Activated CD4-positive, CD25-positive, alpha-beta regulatory T cell (primary cell): ENCODE measurements around the gene CXorf58.

ENCODE experiments used
- DNase-seq, 4 experiments: peaks; one replicate each; lab custom pipeline; 2025; lab: John Stamatoyannopoulos, UW

CXorf58 gene

DNA sequence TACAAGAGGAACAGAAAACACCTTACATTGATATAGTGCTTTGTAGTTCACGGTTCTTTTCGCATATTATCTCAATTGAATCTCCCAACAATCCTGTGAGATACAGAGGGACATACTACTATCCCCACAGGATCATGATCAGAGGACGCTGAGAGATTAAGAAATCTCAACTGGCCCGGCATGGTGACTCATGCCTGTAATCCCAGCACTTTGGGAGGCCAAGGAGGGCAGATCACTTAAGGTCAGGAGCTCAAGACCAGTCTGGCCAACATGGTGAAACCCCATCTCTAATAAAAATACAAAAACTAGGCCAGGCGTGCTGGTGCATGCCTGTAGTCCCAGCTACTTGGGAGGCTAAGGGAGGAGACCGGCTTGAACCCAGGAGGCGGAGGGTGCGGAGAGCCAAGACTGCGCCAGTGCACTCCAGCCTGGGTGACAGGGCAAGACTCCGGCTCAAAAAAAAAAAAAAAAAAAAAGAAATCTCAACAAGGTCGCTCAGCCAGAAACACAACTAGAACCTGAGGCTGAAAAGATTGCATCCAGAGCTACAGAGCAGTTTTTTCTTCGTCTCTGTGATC lies 7.5 kb upstream of the CXorf58 start:
- no peak for DNase-seq

DNA sequence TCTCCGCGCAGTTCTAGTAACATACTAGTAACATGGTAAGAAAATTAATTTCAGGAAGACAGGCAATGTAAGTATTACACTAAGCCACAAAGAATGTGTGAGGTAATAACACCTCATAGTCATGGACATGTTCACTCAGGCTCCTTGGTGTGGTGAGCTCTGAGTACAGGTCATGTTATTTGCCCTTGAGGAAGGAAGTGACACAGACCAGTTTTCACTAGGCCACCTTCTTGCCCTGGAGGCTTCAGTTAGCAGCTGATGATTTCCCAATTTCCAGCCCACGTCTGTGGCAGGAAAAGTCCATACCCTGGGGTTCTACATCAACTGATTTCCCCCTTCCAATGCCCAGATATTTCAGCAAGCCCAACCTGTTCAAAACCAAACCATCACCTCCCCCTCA lies 6.7 kb upstream of the CXorf58 start:
- no peak for DNase-seq

DNA sequence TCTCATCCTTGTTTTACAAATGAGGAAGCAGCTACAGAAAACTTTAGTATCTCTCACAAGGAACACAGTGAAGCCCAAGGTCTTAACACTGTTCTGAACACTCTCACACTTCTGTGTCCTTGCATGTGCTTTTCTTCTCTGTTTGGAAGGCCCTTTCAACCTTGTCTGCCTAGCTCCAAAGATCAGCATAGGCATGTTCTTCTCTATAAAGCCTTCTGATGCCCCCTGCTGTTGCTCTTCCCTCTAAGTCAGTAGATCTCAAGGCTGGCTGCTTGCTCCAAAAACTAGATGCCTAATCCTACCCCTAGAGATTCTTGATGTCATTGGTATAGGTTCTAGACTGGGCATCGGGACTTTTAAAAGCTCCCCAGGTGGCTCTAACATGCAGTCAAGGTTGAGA lies 6.0 kb upstream of the CXorf58 start:
- DNase-seq, result peak in 1 of 4 experiments; percentile 14

- no peak for DNase-seq
These were observed 5.4 kb upstream of the CXorf58 start for GRCh38 chrX:23902419-23902818.

GRCh38 chrX:23904096-23904495 lies 3.7 kb upstream of the CXorf58 start:
- DNase-seq, result no peak

- DNase-seq, result no peak
These were observed 702 bp upstream of the CXorf58 start for GRCh38 chrX:23907111-23907497.

DNA sequence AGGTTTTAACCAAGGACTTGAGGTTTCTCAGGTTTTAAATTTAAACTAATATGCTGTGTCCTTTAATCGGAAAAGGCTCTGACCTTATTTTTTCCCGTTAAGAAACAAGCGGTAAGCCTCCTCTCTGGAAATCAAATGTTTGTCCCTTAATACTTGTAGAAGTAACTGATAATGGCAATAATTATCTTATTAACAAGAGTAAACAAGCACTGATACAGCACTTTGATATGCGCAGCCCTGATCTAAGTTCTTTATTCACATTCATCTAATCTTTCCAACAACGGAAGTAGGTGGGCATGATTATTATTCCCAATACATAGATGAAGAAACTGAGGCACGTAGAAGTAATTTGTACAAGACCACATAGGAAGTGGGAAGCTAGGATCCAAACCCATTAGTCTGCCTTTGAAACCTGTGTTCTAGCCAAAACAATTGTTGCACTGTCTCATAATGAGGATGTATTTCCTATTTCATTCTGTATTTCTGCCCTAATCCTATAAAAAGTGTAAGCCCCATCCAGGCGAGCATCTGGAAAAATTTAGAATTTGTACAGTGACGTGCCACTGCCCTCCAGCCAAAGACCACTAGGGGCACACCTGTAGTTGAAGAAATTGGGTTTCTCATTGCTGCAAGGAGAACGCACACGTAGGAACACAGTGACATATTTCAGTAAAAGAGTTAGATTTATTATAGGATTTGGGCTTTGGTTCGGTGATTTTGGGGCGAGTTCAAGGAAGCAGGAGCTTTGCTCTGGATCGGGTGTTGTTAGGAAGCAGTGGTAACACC lies 606 bp downstream of the CXorf58 start:
- no peak for DNase-seq

GRCh38 chrX:23911126-23911835 lies 3.5 kb downstream of the CXorf58 start:
- no peak for DNase-seq

DNA sequence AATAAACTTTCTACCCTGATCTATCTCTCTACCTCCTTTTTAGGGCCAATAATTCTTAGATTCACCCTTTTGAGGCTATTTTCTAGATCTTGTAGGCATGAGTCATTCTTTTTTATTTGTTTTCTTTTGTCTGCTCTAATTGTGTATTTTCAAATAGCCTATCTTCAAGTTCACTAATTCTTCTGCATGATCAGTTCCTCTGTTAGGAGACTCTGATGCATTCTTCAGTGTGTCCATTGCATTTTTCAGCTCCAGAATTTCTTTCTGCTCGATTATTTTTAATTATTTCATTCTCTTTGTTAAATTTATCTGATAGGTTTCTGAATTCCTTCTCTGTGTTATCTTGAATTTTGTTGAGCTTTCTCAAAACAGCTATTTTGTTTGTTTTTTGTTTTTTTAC lies 11.3 kb downstream of the CXorf58 start:
- no peak for DNase-seq

DNA sequence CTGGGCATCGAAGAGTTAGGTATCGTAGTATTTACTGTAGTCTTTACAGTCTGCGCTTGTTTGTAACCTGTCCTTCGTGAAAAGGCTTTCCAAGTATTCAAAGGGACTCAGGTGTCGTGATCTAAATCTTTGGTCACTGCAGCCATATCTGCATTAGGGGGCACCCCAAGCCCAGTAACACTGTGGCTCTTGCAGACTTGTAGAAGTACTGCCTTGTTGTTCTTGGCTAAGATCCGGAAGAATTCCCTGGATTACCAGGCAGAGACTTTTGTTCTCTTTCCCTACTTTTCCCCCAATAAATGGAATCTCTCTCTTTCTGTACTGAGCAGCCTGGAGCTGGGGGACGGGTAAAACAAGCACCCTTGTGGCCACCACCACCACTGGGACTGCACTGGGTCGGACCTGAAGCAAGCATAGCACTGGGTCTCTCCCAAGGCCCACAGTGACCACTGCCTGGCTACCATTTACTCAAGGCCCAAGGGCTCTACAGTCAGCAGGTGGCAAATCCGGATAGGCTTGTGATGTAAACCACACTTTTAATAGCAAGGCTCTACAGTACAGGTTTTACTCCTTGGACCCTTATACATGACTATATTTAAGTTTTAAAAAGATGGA lies 12.0 kb downstream of the CXorf58 start:
- no peak for DNase-seq

- DNase-seq, result no peak
These were observed 18.2 kb downstream of the CXorf58 start for GRCh38 chrX:23926015-23926414.

- no peak for DNase-seq
These were observed 23.2 kb downstream of the CXorf58 start for GRCh38 chrX:23930894-23931604.

GRCh38 chrX:23932046-23932445 lies 24.2 kb downstream of the CXorf58 start:
- no peak for DNase-seq

DNA sequence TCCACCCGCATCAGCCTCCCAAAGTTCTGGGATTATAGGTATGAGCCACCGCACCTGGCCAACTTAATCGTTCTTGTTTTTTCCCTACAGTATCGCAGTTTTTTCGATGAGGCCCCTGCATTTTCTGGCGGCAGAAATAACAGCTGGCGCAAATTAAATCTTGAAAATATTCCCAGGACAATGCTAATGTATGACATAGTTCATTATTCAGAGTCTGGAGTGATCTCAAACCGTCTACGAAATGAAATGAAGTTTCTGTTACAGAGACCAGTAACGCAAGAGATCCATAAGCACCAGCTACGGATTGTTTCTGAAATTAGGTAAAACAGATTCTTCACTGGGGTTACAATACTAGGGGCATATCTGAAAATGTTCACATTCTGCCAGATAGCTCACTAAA lies 27.3 kb downstream of the CXorf58 start:
- DNase-seq, result no peak

DNA sequence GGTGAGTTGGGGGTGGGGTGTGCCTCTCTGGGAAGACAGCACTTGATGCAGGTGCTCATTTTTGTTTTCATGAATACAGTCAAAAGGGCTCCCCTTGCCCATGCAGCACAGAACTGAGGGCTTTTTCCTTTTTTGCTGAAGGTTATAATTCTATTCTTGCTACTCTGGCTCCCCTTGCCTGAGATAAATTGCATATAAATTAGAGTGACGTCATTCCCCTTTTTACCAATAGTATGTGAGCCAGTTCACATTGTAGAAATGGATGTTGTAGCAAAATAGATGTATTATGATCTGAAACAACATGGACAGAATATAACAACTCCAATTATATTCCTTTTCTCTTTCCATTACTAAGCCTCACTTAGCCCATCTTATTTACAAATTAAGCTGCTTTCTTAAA lies 28.4 kb downstream of the CXorf58 start:
- DNase-seq, result no peak

DNA sequence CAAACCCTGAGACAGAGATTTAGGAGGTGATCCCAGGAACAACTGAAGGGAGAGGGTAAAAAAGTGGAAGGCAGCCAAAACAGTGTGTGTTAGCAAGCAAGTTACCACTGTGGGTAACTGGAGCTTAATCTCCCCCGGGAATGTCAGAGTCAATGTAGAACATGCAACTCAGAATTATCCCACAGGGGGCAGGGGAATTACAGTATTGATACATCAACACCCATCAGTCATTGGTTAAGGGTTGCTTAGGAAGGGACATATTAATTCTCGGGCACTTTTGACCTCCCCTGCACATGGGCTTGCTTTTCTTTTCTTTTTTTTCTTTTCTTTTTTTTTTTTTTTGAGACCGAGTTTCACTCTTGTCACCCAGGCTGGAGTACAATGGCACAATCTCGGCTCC lies 29.3 kb downstream of the CXorf58 start:
- no peak for DNase-seq

GRCh38 chrX:23938690-23939089 lies 30.9 kb downstream of the CXorf58 start:
- no peak for DNase-seq

- no peak for DNase-seq
These were observed 31.4 kb downstream of the CXorf58 start for GRCh38 chrX:23939203-23939602.

DNA sequence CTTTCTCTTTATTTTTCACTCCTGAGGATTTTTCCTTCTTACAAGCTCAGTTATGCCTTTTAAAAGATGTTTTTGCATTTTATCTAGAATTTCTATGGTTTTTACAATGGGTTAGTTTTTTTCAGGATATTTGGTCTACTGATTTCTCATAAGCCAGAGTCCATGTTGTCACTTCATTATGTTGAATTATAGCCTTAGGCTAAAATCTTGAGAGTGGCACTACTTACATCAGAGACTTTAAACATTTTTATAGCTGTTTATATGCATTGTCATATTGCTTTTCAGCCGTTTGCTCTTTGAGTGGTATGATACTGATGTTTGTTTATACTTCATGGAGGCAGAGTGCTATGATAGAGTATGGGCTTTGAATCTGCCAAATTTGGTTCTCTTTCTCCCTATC lies 36.4 kb downstream of the CXorf58 start:
- DNase-seq, result no peak

GRCh38 chrX:23945206-23945605 lies 37.4 kb downstream of the CXorf58 start:
- no peak for DNase-seq

DNA sequence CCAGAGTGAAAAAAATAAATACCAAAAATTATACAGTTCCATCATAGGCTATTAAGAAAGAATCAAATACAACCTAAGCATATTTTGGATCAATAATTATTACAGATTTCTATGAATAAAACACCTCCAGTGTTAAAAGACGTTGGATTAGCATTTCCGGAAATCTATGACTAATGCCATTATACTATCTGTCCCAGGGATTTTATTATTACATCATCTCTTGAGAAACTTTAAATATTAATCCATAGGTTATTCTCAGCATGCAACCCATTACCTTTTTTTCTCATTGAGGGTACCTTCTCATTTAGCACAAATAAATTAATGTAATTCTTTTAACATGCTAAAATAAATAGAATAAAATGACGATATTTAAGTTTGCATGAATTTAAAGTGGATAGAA lies 44.6 kb downstream of the CXorf58 start:
- no peak for DNase-seq
